Ureter (tissue), 1 donor: Measurements from ENCODE around the gene FBXO31. TPM values are rescaled to one million over a fixed set of nuclear protein-coding genes. Genes with fewer than 3 reads are reported as not detected.
A peak's percentile ranks its signal among the peaks of the same experiment; 100 is the strongest.
"Not testable (repeated sequence)": the region's sequence is repeated elsewhere in the genome, so short reads cannot be mapped to it uniquely, and the experiment has no call there.

Experiments
- DNase-seq: peaks from one replicate; pipeline ENCODE4 v3.0.0-alpha.2; 2020; ENCODE audit warnings: low spot score
- total RNA-seq: library from RNA; stranded (reverse); gene quantifications from one replicate; pipeline ENCODE4 v1.2.4, GENCODE V29; 2023
- donor health status: DM: yes; HTN: yes; CAD: no.

FBXO31 gene
- total RNA-seq, 1 donor from 2014 or later = 52.1 TPM

DNA sequence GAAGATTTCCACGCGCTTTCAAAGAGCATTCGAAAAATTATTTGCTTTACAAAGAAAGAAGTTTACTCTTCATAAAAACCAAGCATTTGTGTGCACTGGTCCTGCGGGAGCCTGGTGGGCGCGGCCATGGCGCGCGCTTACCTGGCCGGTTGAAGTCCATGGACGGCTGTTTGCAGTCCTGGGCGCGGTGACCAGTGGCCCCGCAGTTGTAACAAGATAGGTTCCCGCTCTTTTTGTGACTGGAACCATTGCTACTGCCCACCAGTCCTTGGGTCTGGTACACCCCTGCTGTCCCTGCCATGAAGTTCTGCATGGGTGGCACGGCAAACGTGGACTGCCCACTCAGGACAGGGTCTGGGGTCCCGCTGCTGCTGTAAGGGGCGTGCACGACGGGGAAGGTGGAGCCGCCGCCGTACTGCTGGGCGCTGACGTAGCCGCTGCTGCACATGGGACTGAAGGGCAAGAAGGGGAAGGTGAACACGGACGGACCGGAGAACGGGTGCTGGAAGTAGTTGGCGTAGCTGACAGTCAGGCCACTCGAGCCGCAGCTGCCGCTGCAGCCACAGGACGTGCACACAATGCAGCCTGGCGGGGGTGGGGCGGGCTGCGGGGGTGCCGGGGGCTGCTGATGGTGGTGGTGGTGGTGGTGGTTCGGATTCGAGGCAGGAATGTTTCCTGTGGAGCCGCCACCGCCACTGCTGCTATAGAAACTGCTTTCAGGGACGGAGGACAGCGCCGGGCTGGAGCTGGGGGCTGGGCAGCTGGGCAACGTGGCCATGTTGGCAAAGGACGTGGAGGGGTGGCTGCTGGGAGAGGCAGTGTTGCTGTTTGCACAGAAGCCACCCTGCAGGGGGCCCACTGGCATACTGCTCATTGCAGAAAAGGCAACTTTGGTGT, 28.0 kb upstream of the FBXO31 start:
- DNase-seq = no peak

DNA sequence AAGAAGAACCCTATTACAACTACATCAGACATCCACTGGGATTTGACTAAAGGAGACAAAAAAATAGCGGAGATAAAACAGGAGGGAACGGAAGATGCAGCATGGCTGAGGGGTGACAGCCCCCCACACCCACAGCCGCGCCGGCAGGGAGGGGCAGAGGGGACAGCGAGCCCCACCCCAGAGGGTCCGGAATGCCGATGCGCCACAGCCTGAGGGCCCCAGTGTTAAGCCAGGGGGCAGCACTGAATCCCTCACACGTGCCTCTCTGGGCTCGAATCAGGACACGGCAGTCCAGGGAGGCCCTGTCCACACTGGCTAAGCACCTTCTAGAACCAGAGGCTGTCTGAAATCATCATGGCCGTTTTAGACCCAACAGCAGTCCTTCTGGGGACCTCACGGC, 27.4 kb upstream of the FBXO31 start:
- DNase-seq = no peak

DNA sequence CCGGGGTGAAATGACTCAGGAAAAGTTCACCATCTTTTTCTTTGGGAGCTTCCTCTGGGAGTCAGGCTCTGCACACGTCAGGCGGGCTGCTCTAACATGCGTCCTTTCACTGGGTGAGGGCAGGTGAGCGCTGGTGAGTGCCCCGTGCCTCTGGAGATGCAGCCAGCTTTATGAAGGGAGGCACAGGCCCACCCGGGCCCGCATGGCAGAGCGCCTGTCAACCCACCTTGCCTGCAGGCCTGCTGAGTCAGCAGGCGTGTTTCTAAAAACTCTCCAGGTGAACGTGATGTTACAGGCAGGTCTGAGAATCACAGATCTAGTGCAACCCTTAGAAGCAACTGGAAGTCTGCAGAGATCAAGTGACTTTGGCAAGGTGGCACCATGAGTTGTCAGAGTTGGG, 27.0 kb upstream of the FBXO31 start:
- DNase-seq = no peak

- no peak for DNase-seq
Observed at GRCh38 chr16:87409781-87410180, 26.2 kb upstream of the FBXO31 start.

GRCh38 chr16:87409153-87409552, 25.6 kb upstream of the FBXO31 start:
- DNase-seq = no peak

- no peak for DNase-seq
Observed at GRCh38 chr16:87407511-87408112, 24.0 kb upstream of the FBXO31 start.

DNA sequence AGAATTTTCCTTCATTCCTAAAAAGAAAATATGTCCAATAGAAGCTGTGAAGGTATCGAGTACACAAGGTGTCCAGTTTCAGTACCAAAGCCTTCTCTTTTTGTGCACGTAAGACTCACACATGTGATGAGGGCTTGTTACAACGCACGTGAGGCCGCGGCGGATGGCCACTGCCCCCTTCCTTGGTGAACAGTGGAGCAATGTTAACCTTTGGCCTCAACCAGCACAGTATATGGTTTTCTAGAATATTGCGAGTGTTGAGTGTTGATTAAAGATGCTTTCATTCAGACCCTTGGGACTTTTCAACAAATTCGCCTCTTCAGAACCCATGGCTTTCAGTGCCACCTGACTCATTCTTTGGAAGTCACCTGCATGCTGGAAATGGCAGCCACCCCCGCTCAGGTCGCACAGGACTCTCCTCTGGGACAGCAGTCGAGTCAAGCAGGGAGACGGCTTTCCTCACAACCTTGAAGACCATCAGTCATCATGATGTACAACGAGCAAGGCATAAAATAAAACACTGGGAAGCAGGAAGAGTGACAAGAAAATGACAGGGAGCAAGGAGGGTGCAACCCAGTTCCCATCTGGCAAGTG, 23.0 kb upstream of the FBXO31 start:
- DNase-seq = no peak

DNA sequence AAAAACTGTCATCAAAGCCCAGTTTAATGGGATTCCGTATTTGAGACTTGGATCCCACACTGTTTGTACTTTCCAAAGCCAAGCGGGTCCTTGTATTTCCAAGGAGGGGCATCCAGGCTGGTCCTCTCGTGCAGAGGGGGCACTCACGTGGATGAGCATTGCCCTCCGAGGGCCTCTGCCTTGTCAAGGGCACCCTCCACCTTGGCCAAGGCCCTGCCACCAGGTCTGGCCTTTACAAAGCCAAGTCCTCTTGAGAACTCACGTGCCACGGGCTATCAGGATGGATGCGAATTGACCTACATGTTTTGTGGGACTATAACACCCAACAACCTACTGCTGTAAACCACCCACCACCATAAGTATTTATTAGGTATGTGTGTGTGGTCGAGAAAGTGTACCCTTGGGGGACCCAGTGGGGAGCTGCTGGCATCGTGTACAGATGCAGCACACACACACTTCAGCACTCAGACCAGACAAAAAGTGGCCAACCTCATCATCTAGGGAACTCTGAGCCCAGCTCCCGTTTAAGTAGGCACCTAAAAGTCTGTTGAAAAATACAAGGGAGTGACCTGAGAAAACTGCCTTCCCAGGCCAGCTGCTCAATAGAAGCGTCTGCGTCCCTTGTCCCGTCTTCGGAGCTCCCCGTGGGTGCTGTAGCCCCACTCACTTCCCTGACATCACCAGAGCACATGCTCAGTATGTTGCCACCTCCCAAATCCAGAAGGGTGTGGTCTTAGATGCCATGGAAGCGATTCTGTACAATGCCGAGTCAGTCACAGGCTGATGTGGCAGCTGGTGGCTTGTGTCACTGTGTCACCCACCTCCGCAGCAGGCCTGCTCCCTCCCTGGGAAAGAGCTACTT, 21.4 kb upstream of the FBXO31 start:
- DNase-seq = no peak

DNA sequence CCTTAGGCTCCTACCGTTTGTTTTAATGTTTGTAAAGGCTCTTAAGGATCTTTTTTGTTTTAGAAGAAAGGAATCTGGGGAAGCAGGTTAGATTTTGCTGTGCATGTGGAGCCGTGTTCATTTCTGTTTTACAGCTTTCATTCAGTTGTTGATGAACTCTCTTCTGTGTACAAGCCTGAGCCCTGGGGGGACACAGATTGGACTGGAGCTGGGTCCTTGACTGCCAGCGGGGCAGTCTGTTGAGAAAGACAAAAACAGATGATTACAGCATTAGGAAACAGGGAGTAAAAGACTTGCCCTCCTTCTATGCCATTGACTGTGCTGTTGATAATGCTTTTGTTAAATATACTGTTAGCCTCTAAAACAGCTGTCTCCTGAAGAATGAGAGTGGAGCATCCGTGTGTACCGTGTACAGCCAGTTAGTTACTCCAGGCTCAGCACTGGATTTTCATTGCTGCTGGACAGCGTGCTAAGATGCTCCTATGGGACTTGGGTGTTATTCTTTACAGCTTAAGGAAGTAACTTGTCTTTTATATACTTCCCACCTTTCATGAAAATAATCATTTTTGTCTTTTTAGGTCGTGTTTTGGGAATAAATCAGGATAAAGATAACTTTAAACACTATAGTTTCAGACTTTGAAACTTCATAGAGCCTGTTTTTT, 11.7 kb upstream of the FBXO31 start:
- DNase-seq = no peak

- no peak for DNase-seq
Observed at GRCh38 chr16:87393680-87394055, 10.1 kb upstream of the FBXO31 start.

GRCh38 chr16:87392821-87393679, 9.5 kb upstream of the FBXO31 start:
- DNase-seq = no peak

DNA sequence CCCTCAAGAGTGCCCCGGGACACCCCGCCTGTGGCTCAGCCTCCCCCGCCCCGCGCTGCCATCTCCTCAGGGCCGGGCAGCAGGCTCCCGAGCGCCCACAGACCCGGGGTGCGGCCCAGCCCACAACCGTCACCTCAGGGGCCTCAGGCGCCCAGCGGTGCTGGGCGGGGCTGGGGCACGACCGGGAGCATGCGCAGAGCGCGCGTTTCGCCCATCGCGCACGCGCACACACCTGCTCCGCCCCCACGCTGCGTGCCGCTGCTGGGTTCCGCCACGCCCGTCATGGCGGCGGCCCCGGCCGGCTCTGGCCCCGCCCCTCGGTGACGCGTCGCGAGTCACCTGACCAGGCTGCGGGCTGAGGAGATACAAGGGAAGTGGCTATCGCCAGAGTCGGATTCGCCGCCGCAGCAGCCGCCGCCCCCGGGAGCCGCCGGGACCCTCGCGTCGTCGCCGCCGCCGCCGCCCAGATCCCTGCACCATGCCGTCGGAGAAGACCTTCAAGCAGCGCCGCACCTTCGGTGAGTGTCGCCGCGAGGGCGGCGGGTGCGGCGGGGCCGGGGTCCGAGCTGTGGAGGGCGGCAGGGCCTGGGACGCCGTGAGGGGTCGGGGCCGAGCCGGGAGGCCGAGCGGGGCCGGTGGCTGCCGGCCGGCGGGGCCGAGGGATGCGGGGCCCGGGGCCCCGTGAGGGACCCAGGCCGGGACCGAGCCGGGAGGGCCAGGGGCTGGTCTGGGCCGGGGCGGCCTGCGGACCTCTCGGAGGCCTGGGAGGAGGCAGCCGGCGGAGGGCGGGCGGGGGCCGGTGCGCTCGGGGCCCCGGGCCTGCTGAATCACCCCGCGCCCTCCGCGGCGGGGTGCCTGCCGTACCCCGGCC, 8.6 kb upstream of the FBXO31 start, which contains the start of gene MAP1LC3B:
Gene MAP1LC3B, plus strand, starts transcription at position 387 of the 871 bp plus-strand sequence. Its CDS starts 92 bp downstream, at position 479.
- DNase-seq = peak; percentile 97

DNA sequence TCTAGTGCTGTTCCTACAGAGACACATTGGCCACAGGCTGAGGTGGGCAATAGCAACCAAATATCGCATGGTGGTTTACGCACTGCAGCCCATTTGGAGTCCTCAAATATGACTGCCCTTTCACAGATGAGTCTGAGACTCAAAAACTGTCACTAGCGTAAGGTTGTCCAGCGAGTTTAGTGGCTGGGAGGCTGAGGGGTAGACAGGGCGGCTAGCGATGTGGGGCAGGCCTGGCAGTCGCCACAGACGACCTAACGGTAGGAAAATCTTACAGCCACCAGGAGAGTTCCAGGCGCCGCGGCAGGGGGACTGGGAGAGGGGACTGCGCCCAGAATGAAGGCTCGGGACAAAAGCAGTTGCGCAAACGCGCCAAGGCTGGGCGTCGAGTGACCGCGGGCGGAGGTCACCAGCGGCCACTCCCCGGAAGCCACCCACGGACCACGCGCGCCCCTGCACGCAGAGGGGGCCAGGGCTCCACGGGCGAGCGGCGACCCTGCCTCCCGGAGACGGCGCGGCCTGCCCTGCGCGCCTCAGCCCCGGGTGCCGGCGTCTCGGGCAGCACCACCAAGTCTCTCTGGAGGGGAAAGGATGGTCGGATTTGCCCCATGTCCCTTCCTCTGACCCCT, 7.9 kb upstream of the FBXO31 start:
- DNase-seq = no peak

GRCh38 chr16:87390641-87391323, 7.2 kb upstream of the FBXO31 start:
- no peak for DNase-seq

- not testable (repeated sequence) for DNase-seq
Observed at GRCh38 chr16:87389914-87390313, 6.3 kb upstream of the FBXO31 start.

DNA sequence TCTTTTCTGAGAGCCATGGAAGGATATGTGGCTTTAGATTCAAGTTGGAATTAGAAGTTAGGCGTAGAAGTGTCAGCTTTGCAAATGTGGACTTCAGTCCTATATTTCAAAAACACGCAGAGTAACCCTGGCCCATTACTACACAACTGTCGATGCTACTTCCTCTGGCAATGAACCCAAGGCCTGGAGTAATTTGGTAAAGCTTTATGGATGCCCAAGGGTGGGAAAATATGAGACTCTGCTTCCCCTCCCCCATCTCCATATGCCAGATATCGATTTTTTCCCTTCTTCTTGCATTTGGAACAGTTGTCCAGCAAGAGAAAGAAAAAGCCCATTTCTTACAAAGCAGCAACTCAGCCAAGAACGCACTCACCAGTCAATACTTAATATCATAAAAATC, 5.7 kb upstream of the FBXO31 start:
- DNase-seq = no peak

- DNase-seq = no peak
Observed at GRCh38 chr16:87388818-87389134, 5.2 kb upstream of the FBXO31 start.
